ENCODE data around the gene ARHGAP33. TPM values are rescaled to one million over a fixed set of nuclear protein-coding genes. Genes with fewer than 3 reads are reported as not detected.
"Not testable (repeated sequence)": the region's sequence is repeated elsewhere in the genome, so short reads cannot be mapped to it uniquely, and the experiment has no call there.

Gene ARHGAP33
- total RNA-seq, 4 donors from 2014 or later = 20.6 to 42.7 (median 31.7) TPM

DNA sequence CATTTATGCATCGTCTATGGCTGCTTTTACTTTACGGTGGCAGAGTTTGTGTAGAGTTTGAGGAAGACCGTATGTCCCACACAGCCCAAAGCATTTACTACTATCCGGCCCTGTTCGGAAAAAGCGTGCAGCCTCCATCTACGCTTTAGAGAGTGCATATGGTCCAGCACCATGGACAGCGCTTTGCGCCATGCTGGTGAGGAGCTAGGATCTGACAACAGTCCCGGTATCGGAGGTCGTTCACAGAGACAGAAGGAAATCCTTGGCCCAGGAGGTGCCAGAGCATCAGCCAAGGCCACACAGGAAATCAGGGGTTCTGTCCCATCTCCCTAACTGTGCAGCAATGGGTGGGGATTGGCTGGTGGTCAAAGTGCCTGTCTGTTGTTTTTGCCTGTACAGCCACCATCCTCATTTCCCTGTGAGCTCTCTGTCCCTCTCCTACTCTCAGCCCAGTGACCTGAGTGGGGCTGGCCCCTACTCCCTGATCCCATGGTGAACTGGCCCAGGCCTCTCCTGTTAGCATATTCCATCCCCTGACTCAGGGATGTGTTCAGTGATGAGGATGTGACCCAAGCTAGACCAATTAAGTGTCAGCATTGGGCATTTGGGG, 53.4 kb downstream of the ARHGAP33 start:
- Histone ChIP-seq H3K27me3 (peaks cover 40% of the 10 kb centered on the region), H3K4me1 (no peaks in the 10 kb centered on the region), H3K4me3 (no peak overlapping the region), H3K9me3 (no peaks in the 10 kb centered on the region), H3K27ac (no peak overlapping the region), H3K36me3 (no peaks in the 10 kb centered on the region)
- no peak for DNase-seq (ENCODE audit: low spot score in 2 of 2)
- TF ChIP-seq, protein P1, sequence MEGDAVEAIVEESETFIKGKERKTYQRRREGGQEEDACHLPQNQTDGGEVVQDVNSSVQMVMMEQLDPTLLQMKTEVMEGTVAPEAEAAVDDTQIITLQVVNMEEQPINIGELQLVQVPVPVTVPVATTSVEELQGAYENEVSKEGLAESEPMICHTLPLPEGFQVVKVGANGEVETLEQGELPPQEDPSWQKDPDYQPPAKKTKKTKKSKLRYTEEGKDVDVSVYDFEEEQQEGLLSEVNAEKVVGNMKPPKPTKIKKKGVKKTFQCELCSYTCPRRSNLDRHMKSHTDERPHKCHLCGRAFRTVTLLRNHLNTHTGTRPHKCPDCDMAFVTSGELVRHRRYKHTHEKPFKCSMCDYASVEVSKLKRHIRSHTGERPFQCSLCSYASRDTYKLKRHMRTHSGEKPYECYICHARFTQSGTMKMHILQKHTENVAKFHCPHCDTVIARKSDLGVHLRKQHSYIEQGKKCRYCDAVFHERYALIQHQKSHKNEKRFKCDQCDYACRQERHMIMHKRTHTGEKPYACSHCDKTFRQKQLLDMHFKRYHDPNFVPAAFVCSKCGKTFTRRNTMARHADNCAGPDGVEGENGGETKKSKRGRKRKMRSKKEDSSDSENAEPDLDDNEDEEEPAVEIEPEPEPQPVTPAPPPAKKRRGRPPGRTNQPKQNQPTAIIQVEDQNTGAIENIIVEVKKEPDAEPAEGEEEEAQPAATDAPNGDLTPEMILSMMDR (IDR thresholded peaks at IDR 0.05) = no peak
- WGBS = 12% methylated on average over 12 of the region's 12 CpGs

DNA sequence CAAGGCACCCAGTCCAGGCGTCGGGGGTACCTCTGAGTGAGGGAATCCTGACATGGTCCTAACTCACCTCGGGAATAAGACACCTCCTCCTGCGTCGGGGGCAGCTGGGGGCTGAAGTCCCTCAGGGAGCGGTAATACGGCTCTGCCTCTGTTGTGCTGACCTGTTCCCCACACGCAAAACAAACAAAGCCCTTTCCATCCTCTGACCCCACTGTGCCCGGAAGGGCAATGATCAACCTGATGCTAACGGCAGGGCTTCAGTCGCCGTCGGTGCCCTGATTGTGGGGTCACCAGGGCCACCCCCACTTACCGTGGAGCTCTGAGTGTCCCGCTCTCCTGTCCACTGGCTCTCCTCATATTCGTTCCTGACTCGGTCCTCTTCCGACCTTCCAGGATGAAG, 55.6 kb downstream of the ARHGAP33 start:
- Histone ChIP-seq H3K4me3 (no peak overlapping the region), H3K36me3 (no peaks in the 10 kb centered on the region), H3K9me3 (no peaks in the 10 kb centered on the region), H3K27me3 (peaks cover 48% of the 10 kb centered on the region), H3K4me1 (no peaks in the 10 kb centered on the region), H3K27ac (no peak overlapping the region)
- DNase-seq (ENCODE audit: low spot score in 2 of 2) = no peak
- 75% methylated on average over 12 of the region's 18 CpGs for WGBS
- TF ChIP-seq POLR2A (IDR thresholded peaks at IDR 0.05) (no peak), POLR2AphosphoS5 (IDR thresholded peaks at IDR 0.05) (no peak), EP300 (IDR thresholded peaks at IDR 0.05) (no peak)
- TF ChIP-seq, protein P1 (IDR thresholded peaks at IDR 0.05) = no peak

DNA sequence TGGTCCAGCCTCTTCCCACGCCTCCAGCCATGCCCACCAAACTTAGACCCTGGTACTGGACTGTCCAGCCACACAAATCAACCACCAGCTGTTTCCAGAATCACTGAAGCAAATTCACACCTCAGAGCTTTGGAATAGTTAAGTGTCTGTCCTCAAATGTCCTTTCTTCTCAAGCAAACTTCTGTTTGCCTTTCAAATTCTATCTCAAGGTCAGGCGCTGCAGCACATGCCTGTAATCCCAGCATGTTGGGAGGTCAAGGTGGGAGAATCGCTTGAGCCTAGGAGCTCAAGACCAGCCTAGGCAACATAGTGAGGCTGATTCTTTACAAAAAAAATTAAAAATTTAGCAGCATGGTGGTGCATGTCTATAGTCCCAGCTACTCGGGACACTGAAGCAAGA, 56.7 kb downstream of the ARHGAP33 start:
- no peak overlapping the region for H3K27ac ChIP-seq
- no peaks in the 10 kb centered on the region for H3K4me1 ChIP-seq
- H3K4me3 ChIP-seq = no peak overlapping the region
- peaks cover 45% of the 10 kb centered on the region for H3K27me3 ChIP-seq
- no peak for DNase-seq (ENCODE audit: low spot score in 2 of 2)
- no peak for TF ChIP-seq POLR2AphosphoS5 (IDR thresholded peaks at IDR 0.05)
- no peak for TF ChIP-seq POLR2A (IDR thresholded peaks at IDR 0.05)
- no peak for TF ChIP-seq EP300 (IDR thresholded peaks at IDR 0.05)
- TF ChIP-seq, protein P1 (IDR thresholded peaks at IDR 0.05) = no peak
- H3K36me3 ChIP-seq = no peaks in the 10 kb centered on the region
- WGBS = 75% methylated on average over 4 of the region's 4 CpGs
- H3K9me3 ChIP-seq = no peaks in the 10 kb centered on the region

DNA sequence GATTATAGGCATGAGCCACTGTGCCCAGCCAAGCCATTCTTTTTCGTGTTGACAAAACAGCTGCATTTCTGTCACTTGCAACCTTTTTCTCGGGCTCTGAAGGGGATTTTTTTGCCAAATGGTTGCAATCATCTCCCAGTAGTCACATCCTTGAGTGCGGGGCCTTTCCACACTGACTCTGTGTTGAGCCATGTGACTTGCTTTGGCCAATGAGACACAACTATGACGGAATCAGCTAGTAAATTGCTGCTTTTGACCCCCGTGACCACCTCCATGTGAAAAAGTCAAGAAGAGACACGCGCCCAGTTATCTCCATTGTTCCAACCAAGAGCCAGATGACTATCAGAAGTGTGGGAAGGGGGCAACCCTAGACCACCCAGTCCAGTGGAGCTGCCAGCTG, 58.6 kb downstream of the ARHGAP33 start:
- peaks cover 2% of the 10 kb centered on the region for H3K9me3 ChIP-seq
- TF ChIP-seq POLR2A (IDR thresholded peaks at IDR 0.05) (no peak), POLR2AphosphoS5 (IDR thresholded peaks at IDR 0.05) (no peak), EP300 (IDR thresholded peaks at IDR 0.05) (no peak)
- TF ChIP-seq, protein P1 (IDR thresholded peaks at IDR 0.05) = no peak
- WGBS = 48% methylated on average over 7 of the region's 7 CpGs
- no peak overlapping the region for H3K27ac ChIP-seq
- peaks cover 47% of the 10 kb centered on the region for H3K27me3 ChIP-seq
- DNase-seq (ENCODE audit: low spot score in 2 of 2) = no peak
- no peaks in the 10 kb centered on the region for H3K36me3 ChIP-seq
- H3K4me3 ChIP-seq = no peak overlapping the region
- H3K4me1 ChIP-seq = no peaks in the 10 kb centered on the region

DNA sequence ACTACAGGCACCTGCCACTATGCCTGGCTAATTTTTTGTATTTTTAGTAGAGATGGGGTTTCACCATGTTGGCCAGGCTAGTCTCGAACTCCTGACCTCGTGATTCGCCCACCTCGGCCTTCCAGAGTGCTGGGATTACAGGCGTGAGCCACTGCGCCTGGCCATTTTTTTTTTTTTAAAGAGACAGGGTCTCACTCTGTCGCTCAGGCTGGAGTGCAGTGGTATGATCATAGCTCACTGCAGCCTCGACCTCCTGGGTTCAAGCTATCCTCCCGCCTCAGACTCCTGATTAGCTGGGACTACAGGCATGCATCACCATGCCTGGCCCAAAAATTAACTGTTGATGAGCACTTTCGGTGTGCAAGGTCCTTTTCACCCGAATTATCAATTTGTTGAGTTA, 60.7 kb downstream of the ARHGAP33 start:
- H3K27me3 ChIP-seq = peaks cover 42% of the 10 kb centered on the region
- not testable (repeated sequence) for H3K27ac ChIP-seq; H3K9me3 ChIP-seq; DNase-seq (ENCODE audit: low spot score in 2 of 2); H3K36me3 ChIP-seq; H3K4me1 ChIP-seq; H3K4me3 ChIP-seq
- WGBS = 62% methylated on average over 11 of the region's 11 CpGs

Other genes starting within 250 kb of the ARHGAP33 start
- gene SBSN, start 247.3 kb upstream of the ARHGAP33 start, total RNA-seq = 1,000 to 10,000 TPM in 3 of 4 donors, 100 to 1,000 TPM in 1; 308 to 1,594 (median 1,430) TPM
- 1 to 10 TPM; 4.1 to 8.4 (median 6.4) TPM for gene GAPDHS, start 242.1 kb upstream of the ARHGAP33 start, total RNA-seq
- gene TMEM147, start 229.9 kb upstream of the ARHGAP33 start, total RNA-seq = 100 to 1,000 TPM in 3 of 4 donors, 10 to 100 TPM in 1; 67.5 to 158 (median 118) TPM
- gene ATP4A, start 211.9 kb upstream of the ARHGAP33 start, total RNA-seq = not detected
- gene PMIS2, start 189.4 kb upstream of the ARHGAP33 start, total RNA-seq = not detected
- 10 to 100 TPM; 14.9 to 18.4 (median 16.4) TPM for gene HAUS5, start 162.8 kb upstream of the ARHGAP33 start, total RNA-seq
- gene RBM42, start 146.5 kb upstream of the ARHGAP33 start, total RNA-seq = 10 to 100 TPM; 45.1 to 75.9 (median 65.0) TPM
- 1 to 10 TPM; 1.0 to 4.0 (median 1.9) TPM for gene ETV2, start 133.8 kb upstream of the ARHGAP33 start, total RNA-seq
- 100 to 1,000 TPM; 449 to 756 (median 626) TPM for gene COX6B1, start 127.2 kb upstream of the ARHGAP33 start, total RNA-seq
- 1 to 10 TPM; 1.5 to 8.3 (median 5.6) TPM for gene UPK1A, start 109.0 kb upstream of the ARHGAP33 start, total RNA-seq
- gene ZBTB32, start 71.0 kb upstream of the ARHGAP33 start, total RNA-seq = not detected
- gene KMT2B, start 57.6 kb upstream of the ARHGAP33 start, total RNA-seq = 10 to 100 TPM; 31.2 to 66.8 (median 45.2) TPM
- gene IGFLR1, start 33.1 kb upstream of the ARHGAP33 start, total RNA-seq = 1 to 10 TPM; 3.3 to 8.5 (median 6.9) TPM
- gene U2AF1L4, start 30.1 kb upstream of the ARHGAP33 start, total RNA-seq = 10 to 100 TPM; 18.8 to 45.5 (median 21.9) TPM
- gene PSENEN, start 29.9 kb upstream of the ARHGAP33 start, total RNA-seq = 10 to 100 TPM; 27.1 to 57.2 (median 42.4) TPM
- 10 to 100 TPM; 11.0 to 21.5 (median 20.0) TPM for gene LIN37, start 27.0 kb upstream of the ARHGAP33 start, total RNA-seq
- gene HSPB6, start 18.5 kb upstream of the ARHGAP33 start, total RNA-seq = 10 to 100 TPM in 1 of 4 donors, 1 to 10 TPM in 3; 4.1 to 13.4 (median 5.5) TPM
- 10 to 100 TPM in 3 of 4 donors, 1 to 10 TPM in 1; 9.6 to 23.8 (median 17.1) TPM for gene PROSER3, start 17.4 kb upstream of the ARHGAP33 start, total RNA-seq
- gene PRODH2, start 37.3 kb downstream of the ARHGAP33 start, total RNA-seq = not detected
- not detected for gene NPHS1, start 76.9 kb downstream of the ARHGAP33 start, total RNA-seq
- gene KIRREL2, start 81.3 kb downstream of the ARHGAP33 start, total RNA-seq = not detected
- 1 to 10 TPM in 2 of 4 donors, under 1 TPM in 2; 0.64 to 1.6 (median 0.96) TPM for gene APLP1, start 93.0 kb downstream of the ARHGAP33 start, total RNA-seq
- 10 to 100 TPM in 1 of 4 donors, 1 to 10 TPM in 3; 3.7 to 15.7 (median 6.9) TPM for gene NFKBID, start 125.0 kb downstream of the ARHGAP33 start, total RNA-seq
- gene HCST, start 127.0 kb downstream of the ARHGAP33 start, total RNA-seq = 1 to 10 TPM in 1 of 4 donors, not detected in 3; 8.3 TPM
- gene TYROBP, start 132.7 kb downstream of the ARHGAP33 start, total RNA-seq = 10 to 100 TPM; 12.4 to 29.4 (median 15.6) TPM
- gene LRFN3, start 160.8 kb downstream of the ARHGAP33 start, total RNA-seq = 10 to 100 TPM; 10.9 to 18.3 (median 12.8) TPM
- gene SDHAF1, start 219.6 kb downstream of the ARHGAP33 start, total RNA-seq = 10 to 100 TPM; 21.6 to 29.6 (median 27.5) TPM
- gene SYNE4, start 233.2 kb downstream of the ARHGAP33 start, total RNA-seq = 1 to 10 TPM in 3 of 4 donors, under 1 TPM in 1; 0.42 to 3.0 (median 1.8) TPM
- gene ALKBH6, start 238.6 kb downstream of the ARHGAP33 start, total RNA-seq = 10 to 100 TPM; 21.1 to 33.2 (median 24.9) TPM

Data from suprapubic skin (tissue), 4 donors.